OCI-M2 (cell line): ENCODE data around the gene URAD.

Experiments
- DNase-seq: peaks from one replicate; lab custom pipeline; 2025; ENCODE audit not compliant: unreplicated experiment; lab: John Stamatoyannopoulos, UW

URAD gene

DNA sequence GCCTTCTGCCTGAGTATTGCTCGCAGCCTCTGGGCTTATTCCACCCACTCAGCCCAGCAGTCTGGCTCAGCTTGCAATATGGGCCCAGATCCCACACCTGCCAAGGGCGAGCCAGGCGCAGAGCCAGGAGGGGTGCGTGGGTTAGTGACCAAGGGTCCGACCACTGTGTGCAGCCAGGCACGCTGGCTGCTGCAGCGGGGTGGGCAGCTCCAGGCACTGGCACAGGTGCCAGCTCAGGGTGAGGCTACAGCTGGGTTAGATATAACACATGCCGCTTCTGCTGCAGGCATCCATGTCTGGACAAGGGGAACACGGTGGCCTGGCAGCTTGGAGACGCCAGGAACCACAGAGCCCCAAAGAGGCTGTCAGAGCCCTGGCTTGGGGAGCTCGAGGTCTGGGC is 12.6 kb upstream of the URAD start:
- DNase-seq, result no peak

DNA sequence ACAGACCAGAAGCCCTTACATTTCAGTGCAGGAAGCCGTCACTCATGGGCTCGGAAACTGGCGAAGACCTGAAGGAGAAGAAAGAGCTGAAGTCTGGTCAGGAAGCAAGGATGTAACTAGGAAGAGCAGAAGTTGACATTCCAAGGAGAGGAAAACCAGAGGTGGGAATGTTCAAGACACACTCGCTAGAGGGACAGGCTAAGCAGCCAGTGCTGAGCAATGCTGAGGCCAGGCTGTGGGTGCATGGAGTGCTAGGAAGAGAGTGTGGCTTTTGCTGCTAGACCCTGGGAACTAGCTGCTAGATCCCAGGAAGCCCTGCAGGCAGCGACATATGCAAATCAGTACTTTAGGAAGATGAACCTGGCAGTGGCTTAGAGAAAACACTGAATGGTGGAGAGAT is 12.1 kb upstream of the URAD start:
- no peak for DNase-seq

DNA sequence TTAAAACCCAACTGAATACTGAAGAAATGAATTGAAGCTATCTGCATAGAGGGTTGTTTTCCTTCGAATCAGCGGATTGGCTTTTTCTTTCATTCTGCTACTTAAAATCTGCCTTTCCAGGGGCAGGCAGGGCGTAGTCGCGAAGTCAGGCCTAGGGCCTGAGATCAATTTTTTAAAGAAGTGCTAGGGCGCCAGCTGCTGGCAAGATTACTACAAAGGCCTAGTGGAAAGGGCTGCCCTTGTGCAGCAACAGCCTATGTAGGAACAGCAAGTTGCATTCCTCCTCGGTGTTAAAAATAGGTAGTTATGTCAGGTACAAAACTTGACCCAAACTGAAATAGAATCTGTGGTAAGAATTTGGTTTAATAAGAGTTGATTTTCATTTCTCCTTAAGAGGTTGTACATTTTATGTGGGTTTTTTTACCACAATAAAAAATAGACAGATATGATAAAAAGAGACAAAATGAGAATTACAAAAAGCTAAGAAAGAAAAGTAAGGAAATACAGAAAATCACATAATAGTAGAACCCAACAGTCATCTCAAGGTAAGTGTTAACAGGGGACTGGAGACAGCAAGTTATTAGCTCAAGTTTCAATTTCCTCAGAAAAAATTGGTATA is 9.5 kb upstream of the URAD start:
- no peak for DNase-seq

- DNase-seq, result no peak
These were observed 3.4 kb upstream of the URAD start for GRCh38 chr13:27991881-27992280.

GRCh38 chr13:27985600-27985999 is 2.9 kb downstream of the URAD start:
- DNase-seq, result no peak

DNA sequence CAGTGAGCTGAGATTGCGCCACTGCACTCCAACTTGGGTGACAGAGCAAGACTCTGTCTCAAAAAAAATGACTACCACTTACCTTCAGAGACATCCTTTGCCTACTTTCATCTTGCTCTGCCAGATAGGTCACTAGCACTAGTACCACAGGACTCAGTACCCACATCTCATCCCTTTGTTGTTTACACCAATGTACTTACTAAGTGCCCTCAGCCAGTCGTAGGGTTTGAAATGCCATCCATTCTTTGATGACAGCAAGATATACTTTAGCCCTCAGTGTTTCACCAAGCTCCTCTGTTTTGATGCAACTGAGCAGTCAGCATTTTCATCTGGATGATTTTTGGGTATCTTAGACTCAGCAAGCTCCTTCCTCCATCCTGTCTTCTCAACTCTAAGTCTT is 6.1 kb downstream of the URAD start:
- no peak for DNase-seq

DNA sequence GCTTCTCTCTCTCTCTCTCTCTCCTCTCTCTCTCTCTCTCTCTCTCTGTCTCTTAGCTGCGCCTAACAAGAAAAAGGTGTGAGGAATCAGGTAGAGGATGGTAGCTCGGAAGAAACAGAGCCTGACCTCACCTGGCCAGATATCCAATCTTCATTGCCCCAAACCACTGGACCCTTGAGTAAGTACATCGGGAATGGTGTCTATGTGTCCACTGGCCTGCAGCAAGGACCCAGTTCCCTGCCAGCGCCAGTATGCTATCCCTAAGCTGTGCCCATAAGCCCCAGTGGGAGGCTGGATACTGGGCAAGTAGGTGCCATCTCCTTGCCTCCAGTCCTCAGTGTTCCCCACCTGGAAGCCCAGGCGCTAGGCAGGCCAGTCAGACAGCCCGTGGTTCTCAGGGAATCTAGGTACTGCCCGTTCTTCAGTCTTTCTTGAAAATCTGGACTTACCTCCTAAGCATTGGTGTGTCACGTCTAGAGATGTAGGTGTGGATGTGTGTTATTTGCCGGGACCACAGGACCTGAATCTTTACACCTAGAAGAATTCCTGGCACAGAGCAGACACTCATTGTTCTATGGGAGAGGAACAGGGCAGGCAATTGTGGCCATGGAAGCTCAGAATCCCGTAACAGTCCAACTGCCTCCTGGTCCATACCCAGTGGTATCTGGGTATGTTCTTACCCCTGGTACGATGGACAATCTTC is 7.3 kb downstream of the URAD start:
- DNase-seq, result no peak

GRCh38 chr13:27980280-27980998 is 8.1 kb downstream of the URAD start:
- no peak for DNase-seq

DNA sequence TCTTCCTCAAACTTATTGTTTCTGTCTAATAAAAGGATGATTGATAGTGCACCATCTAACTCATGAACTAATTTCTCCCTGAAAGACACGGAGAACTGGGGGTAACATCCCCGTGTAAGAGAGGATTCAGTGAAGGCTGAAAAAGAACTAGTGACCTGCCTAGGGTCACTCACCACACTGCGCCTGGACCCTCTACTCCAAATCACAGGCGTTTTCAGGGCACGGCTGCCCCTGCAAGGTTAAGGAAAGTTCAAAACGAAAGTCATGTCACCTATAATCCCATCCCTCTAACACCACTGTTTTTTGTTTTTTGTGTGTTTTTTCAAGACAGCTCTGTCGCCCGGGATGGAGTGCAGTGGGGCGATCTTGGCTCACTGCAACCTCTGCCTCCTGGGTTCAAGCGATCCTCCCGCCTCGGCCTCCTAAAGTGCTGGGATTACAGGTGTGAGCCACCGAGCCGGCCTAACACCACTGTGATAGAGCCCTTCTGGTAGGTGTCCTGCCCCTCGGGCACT is 8.7 kb downstream of the URAD start:
- no peak for DNase-seq

DNA sequence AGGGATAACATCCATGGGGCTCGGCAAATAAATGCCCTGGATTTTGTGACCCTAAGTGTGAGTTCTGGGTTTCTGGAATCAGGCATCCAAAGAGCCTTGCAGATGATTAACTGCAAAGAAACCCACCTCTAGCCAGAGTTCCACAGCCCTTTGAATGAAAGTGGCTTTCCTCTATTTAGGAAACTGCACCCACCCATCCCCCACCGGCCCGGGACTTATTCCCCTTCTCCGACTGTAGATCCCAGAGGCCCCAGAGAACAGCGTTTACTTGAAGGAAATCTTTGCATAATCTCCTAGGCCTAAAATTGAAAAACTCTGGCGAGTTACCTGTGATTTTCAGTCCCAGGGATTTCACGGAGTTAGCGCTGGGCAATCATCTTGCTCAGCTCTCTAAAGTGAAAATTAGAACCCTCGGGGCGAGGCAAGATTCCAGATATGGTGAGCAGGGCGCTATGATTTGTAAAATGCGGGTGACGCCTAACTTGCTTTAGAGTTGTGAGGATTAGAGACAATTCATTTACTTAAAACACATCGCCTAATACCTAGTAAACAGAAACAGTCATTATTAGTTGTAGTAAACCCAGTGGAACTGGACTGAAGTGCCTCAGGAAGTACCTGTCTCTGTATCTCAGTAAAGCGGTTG is 9.4 kb downstream of the URAD start:
- DNase-seq, result no peak

GRCh38 chr13:27978301-27978968 is 10.1 kb downstream of the URAD start:
- no peak for DNase-seq

GRCh38 chr13:27977476-27978300 is 10.8 kb downstream of the URAD start:
- DNase-seq, result no peak

DNA sequence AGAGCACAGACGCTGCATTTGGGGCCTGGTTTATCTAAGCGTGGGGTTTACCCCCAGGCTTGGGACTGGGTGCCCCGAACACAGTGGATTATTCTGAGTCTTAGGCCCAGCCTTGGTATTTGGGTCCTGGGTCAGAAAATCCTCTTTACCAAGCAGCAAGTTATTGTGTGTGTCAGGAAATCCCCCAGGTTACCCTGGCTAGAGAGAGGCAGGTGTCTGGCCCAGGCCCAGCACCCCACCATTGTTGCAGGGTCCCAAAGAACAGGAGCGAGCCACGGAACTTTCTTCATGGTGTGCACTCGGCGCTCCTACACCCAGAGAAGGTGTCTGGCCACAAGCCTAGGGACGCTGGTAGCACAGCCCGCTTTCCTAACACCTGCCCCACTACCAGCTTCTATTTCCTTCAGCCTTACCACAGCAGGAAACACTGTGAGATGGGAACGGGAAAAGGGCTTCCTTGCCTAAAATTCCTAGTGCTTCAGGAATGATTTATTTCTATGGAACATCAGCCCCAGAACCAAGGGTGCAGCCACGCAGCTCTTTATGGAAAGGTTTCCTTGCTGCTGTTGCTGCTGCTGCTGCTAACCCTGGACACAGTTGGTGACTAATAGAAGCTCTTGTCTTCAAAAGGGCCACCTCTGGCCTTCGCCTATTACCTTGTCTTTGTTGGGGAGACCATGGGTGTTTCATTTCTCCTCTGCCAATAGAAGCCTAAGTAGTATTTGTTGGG is 12.0 kb downstream of the URAD start:
- DNase-seq, result no peak

DNA sequence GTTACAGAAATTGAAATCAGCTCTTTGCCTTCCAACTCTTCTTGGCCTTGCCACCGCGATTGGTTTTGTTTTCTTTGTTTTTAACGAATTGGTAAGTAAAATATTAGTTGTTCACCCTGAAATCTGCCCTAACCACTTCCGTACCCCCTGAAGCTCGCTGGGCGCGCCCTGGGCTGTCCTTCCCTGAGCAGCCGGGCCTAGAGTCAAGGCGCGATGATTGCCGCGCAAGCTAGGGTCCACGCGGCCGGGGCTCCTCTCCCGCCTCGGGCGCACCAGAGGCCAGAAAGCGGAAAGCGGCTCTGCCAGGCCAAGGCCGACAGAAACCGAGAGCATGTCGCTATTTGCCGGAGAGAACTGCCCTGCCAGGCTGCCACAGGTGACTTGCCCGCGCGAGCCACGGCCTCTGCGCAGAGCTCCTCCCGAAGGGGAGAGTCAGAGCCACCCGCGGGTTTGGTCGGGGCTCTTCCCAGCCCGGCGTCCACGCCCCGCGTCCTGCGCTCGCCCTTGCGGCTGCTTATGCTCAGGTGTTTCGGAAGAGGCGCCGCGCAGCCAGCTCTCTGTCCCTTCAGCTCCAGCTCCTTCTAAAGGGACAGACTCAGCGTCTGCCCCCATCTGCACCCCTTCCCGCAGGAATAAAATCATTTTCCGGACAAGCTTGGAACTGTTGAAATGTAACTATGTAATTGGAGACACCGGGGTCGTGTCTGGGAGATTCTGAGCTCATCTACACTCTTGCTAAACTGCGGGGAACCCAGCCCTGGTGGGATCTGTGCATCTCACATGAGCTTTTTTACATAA is 12.7 kb downstream of the URAD start:
- DNase-seq, result no peak

DNA sequence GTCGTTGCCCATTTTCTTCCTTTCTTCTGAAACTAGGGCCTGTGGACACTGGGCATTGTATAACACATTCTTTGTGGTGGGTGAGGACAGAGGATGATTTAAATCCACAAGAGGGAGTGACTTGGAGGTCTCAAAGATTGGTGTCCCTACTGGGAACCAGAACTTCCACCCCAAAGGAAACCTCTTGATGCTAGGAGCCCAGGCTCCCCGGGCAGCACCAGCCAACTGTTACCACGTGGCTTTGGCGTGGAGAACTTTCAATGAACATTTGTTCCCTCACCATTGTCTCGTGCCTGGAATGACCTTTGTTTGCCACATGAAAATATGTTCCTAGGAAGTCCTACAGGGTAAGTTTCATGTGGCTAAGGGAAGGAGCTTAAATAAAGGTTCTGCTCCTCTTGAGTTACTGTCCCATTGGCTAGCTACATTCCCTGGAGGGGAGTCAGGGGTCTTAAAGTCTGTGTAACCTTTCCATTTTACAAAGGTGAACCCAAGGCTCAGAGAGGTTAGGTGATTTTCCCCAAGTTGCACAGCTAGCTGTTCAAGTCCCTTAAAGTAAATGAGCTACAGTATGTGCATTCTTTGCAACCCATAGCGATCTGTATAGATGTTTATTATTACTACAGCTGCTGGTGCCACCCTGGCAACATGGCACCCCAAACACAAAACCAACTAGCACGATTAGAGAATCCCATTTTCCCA is 14.4 kb downstream of the URAD start:
- DNase-seq, result no peak

DNA sequence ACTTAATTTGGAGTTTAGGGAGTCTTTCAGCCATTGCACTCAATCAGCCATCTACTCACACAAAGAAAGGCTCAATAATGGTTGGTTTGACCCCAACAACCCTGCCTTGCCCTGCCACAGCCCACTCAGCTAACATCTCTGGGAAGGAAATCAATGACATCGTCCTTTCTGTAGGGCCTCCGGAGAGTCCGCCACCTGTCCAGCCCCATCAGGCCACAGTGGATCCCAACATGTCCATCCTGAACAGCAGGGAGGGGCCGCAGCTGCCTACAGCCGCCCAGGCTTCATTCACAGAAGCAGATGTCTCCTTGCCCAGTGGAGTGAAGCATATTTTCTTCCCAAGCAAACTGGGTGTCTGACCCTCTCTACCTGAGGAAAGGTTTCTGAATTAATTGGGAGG is 15.2 kb downstream of the URAD start:
- no peak for DNase-seq

DNA sequence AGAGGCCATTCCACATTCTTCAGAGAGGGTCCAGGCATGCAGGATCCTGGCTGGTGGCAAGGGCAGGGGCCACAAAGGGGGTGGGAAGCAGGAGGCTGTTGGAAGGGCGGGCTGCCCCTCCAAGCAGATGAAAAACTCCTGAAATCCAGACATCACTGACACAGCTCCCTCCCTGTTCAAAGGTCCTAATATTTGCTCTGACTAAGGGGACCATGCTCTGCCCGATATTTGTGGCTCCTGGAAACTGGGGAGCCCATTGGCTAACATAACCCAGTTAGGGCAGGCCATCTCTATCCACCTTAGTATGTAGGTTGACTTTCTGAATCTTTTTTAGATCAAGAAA is 16.0 kb downstream of the URAD start:
- no peak for DNase-seq

GRCh38 chr13:27971776-27972477 is 16.6 kb downstream of the URAD start:
- DNase-seq, result no peak
